Activated CD8-positive, alpha-beta memory T cell treated with anti-CD3 and anti-CD28 coated beads for 24 hours (primary cell): ENCODE measurements around the gene EEF1B2.
"Not testable (repeated sequence)": the region's sequence is repeated elsewhere in the genome, so short reads cannot be mapped to it uniquely, and the experiment has no call there.

Experiments used
- DNase-seq: peaks from one replicate; pipeline ENCODE4 v3.0.0-alpha.2; 2020

The EEF1B2 gene

GRCh38 chr2:206159346-206160124 is at the start of gene EEF1B2, which contains the start of gene NDUFS1:
Gene EEF1B2, plus strand, starts transcription at chr2:206159895. Its CDS starts 85 bp downstream, at chr2:206159980.
Gene NDUFS1, minus strand, starts transcription at chr2:206159444. Its CDS starts 5,766 bp downstream, at chr2:206153678.
- peak; percentile 96 for DNase-seq

DNA sequence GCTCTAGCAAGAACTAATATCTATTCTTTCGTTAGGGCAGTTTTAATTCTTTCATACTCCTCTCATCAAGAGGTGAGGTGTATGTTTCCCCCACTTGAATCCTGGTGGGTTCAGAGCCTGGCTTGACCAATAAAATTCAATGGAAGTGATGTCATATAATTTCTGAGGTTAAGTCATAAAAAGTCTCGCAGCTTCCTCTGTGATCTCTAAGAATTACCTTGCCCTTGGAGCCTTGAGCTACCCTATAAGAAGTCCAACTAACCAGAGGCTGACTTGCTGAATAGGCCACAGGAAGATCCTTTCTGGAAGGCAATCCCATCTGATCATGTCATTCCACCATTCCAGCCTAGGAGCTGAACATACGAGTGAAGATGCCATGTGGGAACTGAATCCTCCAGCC is 47.6 kb upstream of the EEF1B2 start:
- peak; percentile 28 for DNase-seq

DNA sequence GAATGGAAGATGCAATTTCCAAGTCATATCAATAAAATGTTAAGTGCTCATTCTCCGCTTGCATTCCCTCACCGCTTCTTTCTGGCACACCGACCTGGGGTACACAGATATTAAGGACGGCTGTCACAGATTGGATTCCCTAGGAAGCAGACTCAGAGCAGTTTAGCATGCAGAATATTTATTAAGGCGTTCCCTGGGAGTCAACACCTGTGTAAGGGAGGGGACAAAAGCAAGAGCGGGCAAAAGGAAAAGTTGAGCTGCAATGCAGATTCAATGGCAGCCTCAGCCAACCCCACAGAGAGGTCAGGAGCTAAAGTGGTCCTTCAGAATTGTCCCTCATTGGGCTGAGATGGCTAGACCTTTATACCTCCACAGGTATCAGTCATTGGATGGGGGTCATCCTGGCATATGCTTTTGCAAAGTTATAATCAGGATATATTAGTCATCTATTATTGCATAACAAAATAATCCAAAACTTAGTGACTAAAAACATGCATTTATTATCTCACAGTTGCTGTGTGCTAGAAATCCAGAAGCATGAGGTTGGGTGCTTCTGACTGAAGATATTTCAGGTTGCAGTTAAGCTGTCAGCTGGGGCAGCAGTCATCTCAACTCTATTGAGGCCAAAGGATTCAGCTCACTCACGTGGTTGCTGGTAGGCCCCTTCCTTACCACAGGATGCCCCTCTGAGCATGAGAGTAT is 46.7 kb upstream of the EEF1B2 start:
- DNase-seq, result peak; percentile 35

DNA sequence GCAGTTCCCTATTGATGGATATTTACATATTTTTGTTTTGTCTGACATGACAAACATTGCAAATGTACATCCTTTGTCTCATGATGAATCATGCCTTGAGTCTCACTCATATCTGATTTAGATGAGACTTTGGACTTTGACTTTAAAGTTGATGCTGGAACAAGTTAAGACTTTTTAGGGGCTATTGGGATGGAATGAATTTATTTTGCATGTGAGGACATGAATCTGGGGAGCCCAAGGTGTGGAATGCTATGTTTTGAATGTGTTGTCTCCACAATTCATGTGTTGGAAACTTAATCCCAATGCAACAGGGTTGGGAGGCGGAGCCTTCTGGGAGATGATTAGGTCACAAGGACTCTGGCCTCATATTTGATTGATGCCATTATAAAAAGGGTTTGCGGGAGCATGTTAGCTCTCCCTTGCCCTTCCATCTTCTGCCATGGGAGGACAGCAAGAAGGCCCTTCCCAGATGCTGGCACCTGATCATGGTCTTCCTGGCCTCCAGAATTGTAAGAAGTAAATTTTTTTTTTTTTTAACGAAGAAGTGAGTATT is 44.6 kb upstream of the EEF1B2 start:
- peak; percentile 17 for DNase-seq

GRCh38 chr2:206116278-206116677 is 43.4 kb upstream of the EEF1B2 start:
- DNase-seq, result peak; percentile 9

- DNase-seq, result not testable (repeated sequence)
These were observed 37.1 kb upstream of the EEF1B2 start for GRCh38 chr2:206122569-206122968.

DNA sequence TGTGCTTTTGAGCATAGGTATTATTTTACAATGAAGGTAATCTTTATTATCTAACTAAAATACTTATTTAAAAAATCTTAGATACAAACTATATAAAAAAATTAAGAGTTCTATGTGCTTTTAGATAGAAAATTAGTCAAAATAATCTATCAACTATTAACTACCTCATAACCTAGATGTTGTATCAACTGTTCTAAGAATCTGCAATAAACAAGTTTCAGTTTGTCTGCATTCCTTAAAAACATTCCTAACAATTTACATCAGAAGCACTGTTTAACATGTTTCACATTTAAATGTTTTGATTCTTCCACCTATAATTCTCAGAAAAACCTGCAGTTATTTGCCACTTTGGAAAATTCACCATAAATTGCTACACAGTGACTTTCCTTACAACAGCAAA is 33.8 kb upstream of the EEF1B2 start:
- no peak for DNase-seq

- DNase-seq, result no peak
These were observed 32.0 kb upstream of the EEF1B2 start for GRCh38 chr2:206127656-206128055.

DNA sequence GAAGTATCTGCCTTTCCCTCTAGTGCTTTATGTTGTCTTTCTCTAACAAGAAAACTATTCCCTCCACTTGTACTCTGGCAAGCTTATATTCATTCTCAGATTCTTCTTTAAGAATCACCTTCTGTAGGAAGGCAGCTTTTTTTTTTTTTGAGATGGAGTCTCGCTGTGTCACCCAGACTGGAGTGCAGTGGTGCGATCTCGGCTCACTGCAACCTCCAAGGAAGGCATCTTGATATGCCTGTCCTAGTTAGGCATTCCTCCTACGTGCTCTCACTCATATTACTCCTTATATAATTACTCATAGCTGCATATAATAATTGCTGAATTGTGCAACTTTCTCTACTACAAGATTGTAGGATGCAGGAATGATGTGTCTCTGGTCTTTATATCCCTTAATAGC is 16.2 kb upstream of the EEF1B2 start:
- no peak for DNase-seq

DNA sequence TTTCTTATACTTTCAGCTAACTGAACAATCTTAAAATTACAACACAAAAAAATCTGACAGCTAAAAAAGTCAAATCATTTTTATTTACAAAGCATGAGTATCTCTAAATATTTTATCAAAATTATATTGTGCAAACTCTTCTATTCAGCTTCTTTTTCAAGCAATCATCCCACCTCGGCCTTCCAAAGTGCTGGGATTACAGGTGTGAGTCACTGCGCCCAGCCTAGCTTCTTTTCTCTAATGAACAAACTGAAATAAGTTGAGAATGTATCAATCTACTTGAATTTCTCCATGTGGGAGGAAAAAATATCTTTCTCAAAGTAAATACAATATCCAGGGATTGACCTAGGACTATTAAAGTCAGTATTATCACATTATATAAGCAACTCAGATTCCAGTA is 15.3 kb upstream of the EEF1B2 start:
- DNase-seq, result no peak

DNA sequence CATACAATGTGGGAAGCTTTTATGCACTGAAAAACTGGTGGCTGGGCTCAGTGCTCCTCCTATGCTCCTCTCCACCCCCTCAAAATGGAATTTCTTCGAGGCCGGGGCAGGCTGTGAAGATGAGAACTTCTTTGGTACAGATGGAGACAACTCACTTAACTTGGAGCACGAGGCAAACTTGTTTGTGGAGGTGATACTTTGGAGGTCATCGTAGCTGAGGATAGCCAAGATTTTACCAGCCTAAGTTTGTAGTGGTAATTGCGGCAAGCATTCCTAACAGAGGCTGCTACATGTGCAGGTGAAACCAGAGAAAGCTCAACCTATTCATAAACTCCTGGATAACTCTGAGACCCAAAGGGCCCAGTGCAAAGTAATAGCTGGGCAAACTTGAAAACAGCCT is 14.0 kb upstream of the EEF1B2 start:
- no peak for DNase-seq

GRCh38 chr2:206149330-206149729 is 10.4 kb upstream of the EEF1B2 start:
- no peak for DNase-seq

- no peak for DNase-seq
These were observed 9.5 kb upstream of the EEF1B2 start for GRCh38 chr2:206150168-206150567.

GRCh38 chr2:206150631-206151030 is 9.1 kb upstream of the EEF1B2 start:
- DNase-seq, result no peak

GRCh38 chr2:206154197-206154596 is 5.5 kb upstream of the EEF1B2 start:
- no peak for DNase-seq

DNA sequence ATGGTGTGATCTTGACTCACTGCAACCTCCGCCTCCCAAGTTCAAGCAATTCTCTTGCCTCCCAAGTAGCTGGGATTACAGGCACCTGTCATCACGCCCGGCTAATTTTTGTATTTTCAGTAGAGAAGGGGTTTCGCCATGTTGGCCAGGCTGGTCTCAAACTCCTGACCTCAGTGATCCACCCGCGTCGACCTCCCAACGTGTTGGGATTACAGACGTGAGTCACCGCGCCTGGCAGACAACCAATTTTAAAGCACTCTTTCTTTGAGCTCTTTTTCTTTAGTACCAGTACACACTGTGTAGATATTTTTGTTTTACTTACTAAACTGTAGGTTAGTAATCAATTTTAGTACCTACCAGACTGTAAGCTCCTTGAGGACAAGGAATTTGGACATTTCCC is 2.7 kb upstream of the EEF1B2 start:
- DNase-seq, result not testable (repeated sequence)

DNA sequence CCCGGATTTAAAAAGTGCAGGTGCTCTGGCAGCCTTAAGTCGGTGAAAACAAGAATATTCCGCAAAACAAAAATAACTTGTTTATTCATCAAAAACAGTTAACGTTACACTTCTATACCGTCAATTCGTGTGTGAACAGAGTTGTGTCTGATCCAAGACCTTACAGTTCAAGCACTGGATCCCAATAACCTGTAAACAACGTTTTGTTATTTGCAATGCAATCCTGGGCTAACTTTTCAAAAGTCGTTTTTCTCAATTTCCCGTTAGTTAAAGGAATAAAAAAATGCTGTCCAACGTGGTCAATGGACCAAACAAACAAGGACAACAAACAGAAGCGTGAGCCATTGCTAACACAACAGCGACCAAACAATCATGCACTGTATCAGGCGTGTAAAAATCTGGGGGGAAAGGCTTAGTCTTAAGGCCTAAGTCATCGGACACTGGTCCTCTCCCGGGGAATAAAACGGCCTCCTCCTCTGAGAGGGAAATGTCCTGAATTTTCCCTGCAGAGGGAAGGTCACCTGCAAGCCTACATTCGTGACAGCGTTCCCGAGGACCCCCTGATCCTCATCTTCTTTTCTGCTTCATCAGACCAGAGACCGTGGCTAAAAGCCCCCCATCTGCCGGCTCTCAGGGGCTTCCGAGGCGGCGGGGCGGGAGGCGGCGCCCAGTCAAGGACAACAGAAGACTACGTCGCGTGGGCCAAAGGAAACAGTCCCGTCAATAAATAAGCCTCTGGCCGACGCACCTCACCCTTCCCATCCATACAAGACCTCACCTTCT is 941 bp upstream of the EEF1B2 start:
- no peak for DNase-seq

DNA sequence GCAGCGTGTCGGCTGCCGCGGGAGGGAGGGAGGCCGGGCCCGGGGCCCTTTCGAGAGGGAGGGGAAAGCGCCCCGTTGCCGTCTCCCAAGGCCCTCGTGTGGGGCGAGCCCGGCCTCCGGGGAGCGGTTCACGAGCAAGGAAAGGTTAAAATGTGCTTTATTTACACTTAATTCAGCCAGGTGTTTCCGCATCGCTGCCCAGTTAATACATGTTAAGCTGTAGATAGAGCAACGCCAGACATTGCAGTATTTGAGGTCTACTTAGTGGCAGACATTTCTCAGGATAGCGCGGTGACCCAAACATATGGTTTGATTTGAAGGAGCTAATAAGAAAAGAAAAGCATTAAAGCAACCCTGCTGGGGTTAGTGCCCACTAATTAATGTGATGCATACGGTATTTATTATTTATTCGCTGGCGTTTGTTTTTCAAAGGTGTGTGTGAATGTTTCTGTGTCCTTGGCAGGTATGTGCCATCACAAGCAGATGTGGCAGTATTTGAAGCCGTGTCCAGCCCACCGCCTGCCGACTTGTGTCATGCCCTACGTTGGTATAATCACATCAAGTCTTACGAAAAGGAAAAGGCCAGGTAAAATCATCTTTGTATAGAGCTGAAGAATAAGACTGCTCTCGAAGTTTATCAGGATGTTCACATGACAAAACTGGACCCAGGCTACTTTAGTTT is 571 bp downstream of the EEF1B2 start:
- DNase-seq, result no peak

DNA sequence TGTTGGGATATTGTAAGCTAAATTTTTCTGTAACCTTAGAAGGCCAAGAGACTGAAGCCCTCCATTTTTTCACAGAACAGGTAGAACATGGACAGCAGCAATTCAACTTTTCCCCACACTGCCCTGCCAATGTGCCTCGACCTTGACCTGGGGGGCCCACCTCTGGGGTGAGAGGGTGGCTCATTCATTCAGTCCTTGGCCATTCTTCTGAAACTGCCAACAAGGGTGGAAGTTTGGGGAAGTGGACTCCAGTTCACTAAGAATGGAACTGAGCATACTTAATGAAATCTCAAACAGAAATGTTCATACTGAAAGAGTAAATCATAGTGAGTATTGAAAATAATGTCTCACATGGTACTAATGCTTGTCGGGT is 1.1 kb downstream of the EEF1B2 start:
- no peak for DNase-seq

GRCh38 chr2:206162401-206162800 is 2.7 kb downstream of the EEF1B2 start:
- not testable (repeated sequence) for DNase-seq

GRCh38 chr2:206163251-206163880 is 3.7 kb downstream of the EEF1B2 start:
- DNase-seq, result no peak

DNA sequence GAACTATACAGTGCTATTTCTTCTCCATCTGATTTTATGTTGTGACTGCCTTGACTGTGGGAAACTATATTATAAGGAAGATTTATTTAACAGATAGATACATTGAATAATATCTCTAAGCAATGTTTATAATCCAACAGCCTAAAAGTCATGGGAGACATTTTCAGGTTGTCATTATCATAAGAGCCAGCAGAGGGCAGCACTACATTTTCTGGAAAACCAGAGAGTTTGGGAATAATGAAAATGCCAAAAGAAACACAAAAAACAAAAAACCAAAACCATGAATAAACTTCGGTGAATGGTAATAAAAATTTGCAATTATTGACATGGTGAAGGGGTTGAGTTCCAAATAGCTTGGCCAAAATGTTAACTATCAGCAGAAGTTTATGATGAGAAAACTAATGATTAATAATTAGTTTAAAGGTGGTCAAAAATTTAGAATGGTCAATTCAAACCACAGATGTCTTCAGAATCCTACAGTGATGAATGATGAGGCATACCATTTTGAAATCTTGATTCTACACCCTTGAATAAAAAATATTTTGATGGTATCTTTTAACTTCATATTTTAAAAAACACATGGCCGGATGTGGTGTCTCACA is 4.7 kb downstream of the EEF1B2 start:
- DNase-seq, result no peak
